Measurements from ENCODE around the gene KCTD16. TPM values are rescaled to one million over a fixed set of nuclear protein-coding genes. Genes with fewer than 3 reads are reported as not detected.
A peak's percentile ranks its signal among the peaks of the same experiment; 100 is the strongest.

The KCTD16 gene
- total RNA-seq, 1 donor from 2014 or later = 0.37 TPM

GRCh38 chr5:144391044-144391443 lies 220.4 kb downstream of the KCTD16 start:
- H3K9me3 Mint-ChIP-seq = peaks cover 2% of the 10 kb centered on the region
- no peak overlapping the region for H3K27ac Mint-ChIP-seq (ENCODE audit: unreplicated experiment)
- H3K27me3 Mint-ChIP-seq (ENCODE audit: low read depth) = no peaks in the 10 kb centered on the region

GRCh38 chr5:144393641-144394435 lies 223.2 kb downstream of the KCTD16 start:
- TF ChIP-seq CTCF (conservative IDR thresholded peaks at IDR 0.05) = no peak
- Mint-ChIP-seq H3K36me3 (ENCODE audit: low read depth) (no peaks in the 10 kb centered on the region), H3K27me3 (ENCODE audit: low read depth) (no peaks in the 10 kb centered on the region), H3K4me1 (no peaks in the 10 kb centered on the region), H3K4me3 (no peak overlapping the region), H3K9me3 (peaks cover 2% of the 10 kb centered on the region), H3K27ac (ENCODE audit: unreplicated experiment) (no peak overlapping the region)
- no peak for DNase-seq (ENCODE audit: low read depth, low spot score)

More at GRCh38 chr5:144391044-144391443, 220.4 kb downstream of the KCTD16 start:
- DNase-seq (ENCODE audit: low read depth, low spot score) = no peak
- H3K36me3 Mint-ChIP-seq (ENCODE audit: low read depth) = no peaks in the 10 kb centered on the region
- TF ChIP-seq CTCF (conservative IDR thresholded peaks at IDR 0.05) = no peak
- H3K4me1 Mint-ChIP-seq = no peaks in the 10 kb centered on the region
- H3K4me3 Mint-ChIP-seq = no peak overlapping the region

- Mint-ChIP-seq H3K36me3 (ENCODE audit: low read depth) (no peaks in the 10 kb centered on the region), H3K27me3 (ENCODE audit: low read depth) (no peaks in the 10 kb centered on the region), H3K4me3 (no peak overlapping the region), H3K27ac (ENCODE audit: unreplicated experiment) (no peak overlapping the region), H3K4me1 (no peaks in the 10 kb centered on the region), H3K9me3 (peaks cover 2% of the 10 kb centered on the region)
- DNase-seq (ENCODE audit: low read depth, low spot score) = no peak
- TF ChIP-seq CTCF (conservative IDR thresholded peaks at IDR 0.05) = no peak
Observed at GRCh38 chr5:144395704-144396103, 225.0 kb downstream of the KCTD16 start.

- H3K27ac Mint-ChIP-seq (ENCODE audit: unreplicated experiment) = no peak overlapping the region
- DNase-seq (ENCODE audit: low read depth, low spot score) = no peak
- no peaks in the 10 kb centered on the region for H3K4me1 Mint-ChIP-seq
- no peak for TF ChIP-seq CTCF (conservative IDR thresholded peaks at IDR 0.05)
- H3K36me3 Mint-ChIP-seq (ENCODE audit: low read depth) = no peaks in the 10 kb centered on the region
- no peak overlapping the region for H3K4me3 Mint-ChIP-seq
- H3K27me3 Mint-ChIP-seq (ENCODE audit: low read depth) = no peaks in the 10 kb centered on the region
- no peaks in the 10 kb centered on the region for H3K9me3 Mint-ChIP-seq
Observed at GRCh38 chr5:144403058-144403457, 232.4 kb downstream of the KCTD16 start.

- H3K4me3 Mint-ChIP-seq = no peak overlapping the region
Observed at GRCh38 chr5:144403817-144404420, 233.2 kb downstream of the KCTD16 start.

More at GRCh38 chr5:144403817-144404420, 233.2 kb downstream of the KCTD16 start:
- DNase-seq (ENCODE audit: low read depth, low spot score) = no peak
- Mint-ChIP-seq H3K4me1 (no peaks in the 10 kb centered on the region), H3K27ac (ENCODE audit: unreplicated experiment) (no peak overlapping the region), H3K27me3 (ENCODE audit: low read depth) (no peaks in the 10 kb centered on the region), H3K9me3 (peaks cover 3% of the 10 kb centered on the region), H3K36me3 (ENCODE audit: low read depth) (no peaks in the 10 kb centered on the region)
- TF ChIP-seq CTCF (conservative IDR thresholded peaks at IDR 0.05) = peak; percentile 27

Data from neural crest cell (in vitro differentiated cells).